HEK293T (cell line): Measurements from ENCODE around the gene RNFT2.

Experiments
- ARNT ChIP-seq: fragments of 450-650 bp; IDR thresholded peaks from 2 replicates; pipeline ENCODE4 v1.6.1; 2017; ENCODE audit warnings: mild to moderate bottlenecking
- BHLHE40 ChIP-seq: fragments of 450-650 bp; IDR thresholded peaks from 2 replicates; pipeline ENCODE4 v1.6.1; 2016; ENCODE audit warnings: mild to moderate bottlenecking, moderate library complexity, borderline replicate concordance
- CTBP1 ChIP-seq: fragments of 450-650 bp; IDR thresholded peaks from 2 replicates; pipeline ENCODE4 v1.6.1; 2016; ENCODE audit warnings: borderline replicate concordance
- FOXK2 ChIP-seq: fragments of 450-650 bp; IDR thresholded peaks from 2 replicates; pipeline ENCODE4 v1.6.1; 2016; ENCODE audit warnings: mild to moderate bottlenecking
- FOXM1 ChIP-seq: fragments of 450-650 bp; IDR thresholded peaks from 2 replicates; pipeline ENCODE4 v1.6.1; 2017; ENCODE audit warnings: mild to moderate bottlenecking, borderline replicate concordance
- L3MBTL2 ChIP-seq: fragments of 450-650 bp; conservative IDR thresholded peaks from 2 replicates; pipeline ENCODE4 v1.6.1; 2016; ENCODE audit warnings: mild to moderate bottlenecking
- SP1 ChIP-seq: fragments of 450-650 bp; IDR thresholded peaks from 2 replicates; pipeline ENCODE4 v1.6.1; 2017
- SUZ12 ChIP-seq: fragments of 450-650 bp; IDR thresholded peaks from 2 replicates; pipeline ENCODE4 v1.6.1; 2016; ENCODE audit warnings: mild to moderate bottlenecking
- TARDBP ChIP-seq: fragments of 450-650 bp; IDR thresholded peaks from 2 replicates; pipeline ENCODE4 v1.6.1; 2016
- ZNF384 ChIP-seq: fragments of 450-650 bp; IDR thresholded peaks from 2 replicates; pipeline ENCODE4 v1.6.1; 2016

GRCh38 chr12:116761499-116761898, 23.4 kb downstream of the RNFT2 start:
- TF ChIP-seq TARDBP (no peak), FOXK2 (no peak), ZNF384 (no peak), ARNT (no peak), SP1 (no peak), L3MBTL2 (no peak), FOXM1 (no peak), CTBP1 (no peak), BHLHE40 (no peak), SUZ12 (no peak)
